Activated naive CD4-positive, alpha-beta T cell treated with anti-CD3 and anti-CD28 coated beads, Interleukin-2, amount 50 U/mL, for 24 hours (primary cell): ENCODE data around the gene SEPTIN8.

Source experiments
- H3K27ac Mint-ChIP-seq: one replicate; pipeline ENCODE4 v1.8.0; 2021; ENCODE audit warnings: mild to moderate bottlenecking, mixed read lengths
- H3K27me3 Mint-ChIP-seq: one replicate; pipeline ENCODE4 v1.8.0; 2021; ENCODE audit warnings: mixed read lengths
- H3K36me3 Mint-ChIP-seq: one replicate; pipeline ENCODE4 v1.8.0; 2021; ENCODE audit warnings: mixed read lengths
- H3K4me1 Mint-ChIP-seq: one replicate; pipeline ENCODE4 v1.8.0; 2021; ENCODE audit warnings: mixed read lengths
- H3K4me3 Mint-ChIP-seq: one replicate; pipeline ENCODE4 v1.8.0; 2021; ENCODE audit warnings: mild to moderate bottlenecking, mixed read lengths
- H3K9me3 Mint-ChIP-seq: one replicate; pipeline ENCODE4 v1.8.0; 2021; ENCODE audit warnings: mixed read lengths

SEPTIN8 gene

DNA sequence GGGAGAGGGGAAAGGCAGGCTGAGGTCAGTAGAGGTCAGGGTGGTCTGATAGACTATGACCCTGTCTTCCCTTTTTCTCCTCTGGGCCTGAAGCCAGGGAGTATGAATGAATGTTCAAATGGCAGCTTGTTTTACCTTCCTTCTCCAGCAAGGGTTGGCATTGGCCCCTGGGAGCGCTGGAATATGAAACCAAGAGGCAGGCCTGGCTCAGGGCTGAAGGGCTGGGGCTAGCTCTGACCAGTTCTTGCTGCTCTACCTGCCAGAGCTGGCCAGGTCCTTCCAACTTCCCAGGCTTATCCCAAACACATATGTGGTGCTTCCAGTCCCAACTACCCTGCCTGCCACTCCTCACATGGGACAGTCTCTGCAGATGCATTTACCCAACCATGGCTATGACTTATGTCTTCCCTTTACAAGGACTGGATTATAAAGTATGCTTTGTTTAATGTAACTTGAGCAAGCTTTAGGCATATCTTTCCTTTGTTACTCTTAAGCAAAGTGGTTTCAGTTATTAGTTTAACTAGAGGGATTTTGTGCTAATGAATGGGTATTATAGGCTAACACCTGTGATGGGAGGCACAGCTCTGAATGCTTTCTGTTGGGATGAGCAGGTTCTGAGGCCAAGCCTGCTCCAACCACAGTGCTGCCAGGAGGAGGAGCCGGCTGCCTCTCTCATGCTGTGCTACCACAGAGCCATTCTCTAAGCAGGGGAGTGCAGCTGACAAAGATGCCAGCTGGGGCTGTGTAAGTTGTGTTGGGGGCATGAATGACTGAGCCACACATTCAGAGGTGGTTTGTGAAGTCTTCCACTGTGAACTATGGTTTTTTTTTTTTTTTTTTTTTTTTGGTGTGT, 23.7 kb downstream of the SEPTIN8 start:
- H3K4me1 Mint-ChIP-seq = peaks cover 30% of the 10 kb centered on the region

DNA sequence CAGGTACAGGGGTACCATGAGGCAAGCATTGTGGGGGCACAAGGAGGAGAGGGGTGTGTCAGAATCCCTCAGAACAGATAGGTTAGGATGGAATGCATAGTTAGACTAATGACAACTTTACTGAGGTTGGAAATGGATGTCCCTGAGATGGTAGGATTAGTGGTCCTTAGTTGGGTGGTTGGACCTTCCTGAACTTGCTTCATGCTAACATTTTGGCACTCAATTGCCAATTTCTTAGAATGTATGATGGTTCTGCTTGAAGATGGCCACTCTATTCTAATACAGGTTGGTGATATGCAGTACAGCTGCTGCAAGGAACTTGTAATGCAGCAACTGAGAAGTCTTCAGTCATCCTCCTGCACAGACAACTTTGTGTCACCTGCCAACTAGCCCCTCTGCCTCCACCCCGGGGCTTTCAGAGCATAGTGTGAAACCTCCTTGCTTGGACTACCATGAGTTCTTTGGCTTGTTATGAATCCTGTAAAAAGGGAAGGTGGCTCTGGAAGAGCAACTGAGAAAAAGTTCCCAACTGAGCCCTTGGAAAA, 24.4 kb downstream of the SEPTIN8 start:
- Mint-ChIP-seq H3K36me3 (peaks cover 12% of the 10 kb centered on the region), H3K27me3 (no peaks in the 10 kb centered on the region), H3K4me1 (peaks cover 31% of the 10 kb centered on the region), H3K4me3 (no peak overlapping the region), H3K27ac (peak overlapping the region; percentile 59), H3K9me3 (no peaks in the 10 kb centered on the region)

More for the DNA sequence above, 23.7 kb downstream of the SEPTIN8 start:
- no peaks in the 10 kb centered on the region for H3K9me3 Mint-ChIP-seq
- H3K4me3 Mint-ChIP-seq = no peak overlapping the region
- peaks cover 12% of the 10 kb centered on the region for H3K36me3 Mint-ChIP-seq
- H3K27me3 Mint-ChIP-seq = no peaks in the 10 kb centered on the region
- H3K27ac Mint-ChIP-seq = peak overlapping the region; percentile 17

DNA sequence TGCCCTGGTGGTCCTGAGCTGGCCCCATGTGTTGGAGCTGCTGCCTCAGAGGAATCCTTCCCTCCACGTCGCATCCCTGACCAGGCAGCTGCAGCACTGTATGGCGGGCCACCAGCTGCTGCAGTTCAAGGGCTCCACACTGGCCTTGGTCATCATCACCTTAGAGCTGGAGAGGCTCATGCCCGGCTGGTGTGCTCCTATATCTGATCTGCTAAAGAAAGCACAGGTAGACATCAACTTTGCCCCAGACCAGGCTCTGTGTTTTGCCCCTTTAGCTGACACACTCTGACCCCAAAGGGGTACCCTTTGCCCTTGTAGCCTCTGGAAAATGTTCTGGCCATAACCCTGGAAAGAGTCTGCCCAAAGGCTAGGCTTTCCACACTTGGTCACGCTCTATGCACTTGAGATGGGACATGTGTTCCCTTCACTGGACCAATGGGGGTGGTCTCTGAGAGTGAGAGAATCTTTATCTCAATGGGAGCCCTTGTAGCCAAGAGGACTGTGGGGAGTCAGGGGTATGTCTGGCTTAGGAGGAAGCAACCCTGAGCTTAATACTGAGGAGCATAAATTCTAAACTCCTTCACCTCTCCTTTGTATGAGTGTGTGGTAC, 25.0 kb downstream of the SEPTIN8 start:
- H3K9me3 Mint-ChIP-seq = no peaks in the 10 kb centered on the region
- H3K27ac Mint-ChIP-seq = peak overlapping the region; percentile 59
- no peak overlapping the region for H3K4me3 Mint-ChIP-seq
- H3K4me1 Mint-ChIP-seq = peaks cover 31% of the 10 kb centered on the region
- H3K27me3 Mint-ChIP-seq = no peaks in the 10 kb centered on the region
- peaks cover 12% of the 10 kb centered on the region for H3K36me3 Mint-ChIP-seq

- Mint-ChIP-seq H3K4me3 (no peak overlapping the region), H3K36me3 (peaks cover 12% of the 10 kb centered on the region), H3K9me3 (no peaks in the 10 kb centered on the region), H3K27ac (peak overlapping the region; percentile 78), H3K27me3 (no peaks in the 10 kb centered on the region), H3K4me1 (peaks cover 34% of the 10 kb centered on the region)
Measured at GRCh38 chr5:132751444-132751843, 25.6 kb downstream of the SEPTIN8 start.

DNA sequence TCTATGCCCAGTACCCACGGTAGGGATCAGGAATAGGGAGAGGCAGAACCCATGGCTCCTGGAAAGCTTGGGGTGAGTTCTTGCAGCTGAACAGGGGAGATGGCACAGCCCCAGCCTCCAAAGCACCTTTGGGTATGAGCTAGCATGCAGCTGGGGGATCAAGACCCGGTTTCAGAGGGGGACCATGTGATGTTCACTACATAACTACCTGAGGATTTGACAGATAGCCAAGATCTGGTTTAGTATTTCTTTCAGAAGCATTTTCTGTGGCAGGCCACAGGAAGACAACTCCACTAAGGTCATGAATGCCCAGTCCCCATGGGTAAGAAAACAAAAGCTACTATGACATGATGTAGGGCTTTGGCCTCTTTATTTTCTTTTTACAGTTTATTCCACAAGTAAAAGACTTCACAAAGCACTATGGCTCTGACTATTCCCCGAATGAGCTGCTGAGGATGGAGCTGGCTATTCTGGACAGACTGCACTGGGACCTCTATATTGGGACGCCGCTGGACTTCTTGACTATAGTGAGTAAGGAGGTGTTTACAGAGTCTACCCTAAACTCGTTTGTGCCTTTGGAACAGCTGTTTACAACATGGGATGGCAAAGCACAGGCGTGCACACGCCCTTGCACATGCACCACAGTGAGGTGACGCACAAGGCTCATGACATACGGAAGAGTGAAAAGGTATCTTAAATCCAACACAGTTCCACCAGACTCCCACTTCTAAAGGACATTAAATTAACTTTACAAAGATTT, 26.4 kb downstream of the SEPTIN8 start:
- H3K4me3 Mint-ChIP-seq = no peak overlapping the region
- peaks cover 12% of the 10 kb centered on the region for H3K36me3 Mint-ChIP-seq
- H3K27ac Mint-ChIP-seq = peak overlapping the region; percentile 78
- no peaks in the 10 kb centered on the region for H3K9me3 Mint-ChIP-seq
- H3K4me1 Mint-ChIP-seq = peaks cover 34% of the 10 kb centered on the region
- no peaks in the 10 kb centered on the region for H3K27me3 Mint-ChIP-seq

GRCh38 chr5:132749506-132749905, 27.5 kb downstream of the SEPTIN8 start:
- Mint-ChIP-seq H3K4me3 (no peak overlapping the region), H3K4me1 (peaks cover 34% of the 10 kb centered on the region), H3K27ac (peak overlapping the region; percentile 23), H3K9me3 (no peaks in the 10 kb centered on the region), H3K27me3 (no peaks in the 10 kb centered on the region), H3K36me3 (peaks cover 11% of the 10 kb centered on the region)

DNA sequence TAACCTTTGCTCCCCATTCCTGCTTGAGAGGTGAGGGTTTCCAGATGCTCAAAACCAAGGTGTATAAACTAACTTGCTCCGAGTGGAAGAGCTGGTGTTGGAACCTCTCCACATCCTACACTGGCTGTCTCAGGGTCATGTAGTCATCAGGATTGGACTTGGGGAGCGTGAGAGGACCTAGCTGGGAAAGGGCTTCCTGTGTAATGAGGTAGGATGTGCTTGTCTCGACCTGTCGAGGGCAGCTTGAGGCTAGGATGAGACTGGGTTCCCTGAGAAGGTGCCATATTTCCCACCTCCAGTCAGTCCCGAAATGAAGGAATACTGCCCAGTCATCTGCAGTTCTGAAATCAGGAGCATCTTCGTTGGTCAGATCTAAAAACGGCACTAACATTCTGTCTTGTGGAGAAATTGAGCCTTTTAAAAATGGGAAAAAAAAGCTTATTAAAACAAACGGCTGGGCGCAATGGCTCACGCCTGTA, 28.5 kb downstream of the SEPTIN8 start:
- no peaks in the 10 kb centered on the region for H3K9me3 Mint-ChIP-seq
- H3K27me3 Mint-ChIP-seq = no peaks in the 10 kb centered on the region
- H3K4me3 Mint-ChIP-seq = peak overlapping the region; percentile 78
- peak overlapping the region; percentile 80 for H3K27ac Mint-ChIP-seq
- H3K36me3 Mint-ChIP-seq = peaks cover 11% of the 10 kb centered on the region
- peaks cover 34% of the 10 kb centered on the region for H3K4me1 Mint-ChIP-seq

GRCh38 chr5:132747616-132748440, 29.2 kb downstream of the SEPTIN8 start:
- Mint-ChIP-seq H3K36me3 (peaks cover 9% of the 10 kb centered on the region), H3K9me3 (no peaks in the 10 kb centered on the region), H3K4me1 (peaks cover 30% of the 10 kb centered on the region), H3K27me3 (no peaks in the 10 kb centered on the region), H3K4me3 (peak overlapping the region; percentile 78), H3K27ac (peak overlapping the region; percentile 80)

DNA sequence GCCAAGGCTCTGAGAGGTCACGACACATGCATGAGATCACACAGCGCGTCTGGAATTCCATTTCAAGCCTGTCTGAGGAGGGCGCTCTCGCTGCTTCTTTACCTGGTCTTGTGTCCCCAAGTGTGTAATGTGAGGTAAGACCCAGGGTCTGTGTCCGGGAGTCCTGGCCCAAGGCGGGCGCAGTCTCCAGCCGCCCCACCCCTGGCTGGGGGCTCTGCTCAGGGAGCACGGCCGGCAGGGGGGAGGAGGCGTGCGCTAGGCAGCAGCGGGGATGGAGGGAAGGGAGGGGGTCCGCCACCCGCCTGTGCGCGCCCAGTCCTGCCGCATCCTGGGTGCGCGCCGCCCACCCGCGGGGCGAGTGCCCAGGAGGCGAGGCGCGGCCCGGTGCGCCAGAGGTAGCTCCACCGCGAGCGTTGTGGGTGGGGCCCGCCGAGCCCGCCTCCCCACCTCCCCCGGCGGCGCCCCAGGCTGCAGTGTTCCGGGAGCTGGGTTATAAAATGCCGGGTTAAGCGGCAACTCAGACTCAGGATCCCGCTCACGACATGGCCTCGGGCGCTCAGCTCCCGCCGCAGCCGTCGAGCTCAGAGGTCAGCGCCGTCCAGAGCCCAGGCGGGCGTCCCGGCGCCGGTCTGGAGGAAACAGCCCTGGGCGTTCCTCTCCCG, 30.0 kb downstream of the SEPTIN8 start, which contains the start of gene CCNI2:
TSS of gene CCNI2 (plus strand) at position 473 of the 662 bp plus-strand sequence. CDS start at position 543, 70 bp downstream.
- no peaks in the 10 kb centered on the region for H3K27me3 Mint-ChIP-seq

DNA sequence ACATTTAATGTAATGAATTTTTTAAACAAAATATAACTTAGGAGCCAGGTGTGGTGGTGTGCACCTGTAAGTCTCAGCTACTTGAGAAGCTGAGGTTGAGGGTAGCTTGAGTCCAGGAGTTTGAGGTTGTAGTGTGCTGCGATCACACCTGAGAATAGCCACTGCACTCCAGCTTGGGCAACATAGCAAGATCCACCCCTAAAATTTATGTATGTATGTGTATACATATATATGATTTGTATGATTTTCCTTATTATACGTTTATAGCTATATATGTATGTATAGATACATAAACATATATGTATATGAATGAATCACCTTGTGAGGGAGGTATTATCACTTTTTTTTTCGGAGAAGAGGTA, 30.5 kb downstream of the SEPTIN8 start:
- H3K27me3 Mint-ChIP-seq = no peaks in the 10 kb centered on the region
- peak overlapping the region; percentile 81 for H3K4me3 Mint-ChIP-seq
- peaks cover 22% of the 10 kb centered on the region for H3K4me1 Mint-ChIP-seq
- peak overlapping the region; percentile 88 for H3K27ac Mint-ChIP-seq
- peaks cover 8% of the 10 kb centered on the region for H3K36me3 Mint-ChIP-seq
- no peaks in the 10 kb centered on the region for H3K9me3 Mint-ChIP-seq

More for the DNA sequence above, 30.0 kb downstream of the SEPTIN8 start, which contains the start of gene CCNI2:
- peak within 1 kb of the TSS; percentile 88 for H3K27ac Mint-ChIP-seq
- peak within 1 kb of the TSS; percentile 81 for H3K4me3 Mint-ChIP-seq
- H3K4me1 Mint-ChIP-seq = peaks cover 27% of the 10 kb centered on the region
- no peaks in the 10 kb centered on the region for H3K9me3 Mint-ChIP-seq
- peaks cover 9% of the 10 kb centered on the region for H3K36me3 Mint-ChIP-seq

DNA sequence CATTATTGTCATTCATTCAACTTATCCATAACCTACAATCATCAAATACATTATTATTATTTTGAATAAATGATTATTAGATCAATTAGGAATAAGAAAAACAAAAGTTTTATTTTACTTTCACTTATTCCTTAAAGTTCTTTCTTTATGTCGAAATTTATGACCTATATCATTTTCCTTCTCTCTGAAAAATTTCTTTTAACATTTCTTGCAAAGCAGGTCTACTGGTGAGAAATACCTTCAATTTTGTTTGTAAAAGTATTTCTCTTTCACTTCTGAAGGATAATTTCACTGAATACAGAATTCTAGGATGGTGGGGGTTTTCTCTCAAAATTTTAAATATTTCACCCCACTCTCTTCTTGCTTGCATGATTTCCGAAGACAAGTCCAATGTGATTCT, 32.4 kb downstream of the SEPTIN8 start:
- Mint-ChIP-seq H3K9me3 (no peaks in the 10 kb centered on the region), H3K4me1 (peaks cover 8% of the 10 kb centered on the region), H3K27ac (no peak overlapping the region), H3K4me3 (no peak overlapping the region), H3K36me3 (no peaks in the 10 kb centered on the region), H3K27me3 (no peaks in the 10 kb centered on the region)

- peaks cover 12% of the 10 kb centered on the region for H3K4me1 Mint-ChIP-seq
- H3K27ac Mint-ChIP-seq = no peak overlapping the region
- H3K36me3 Mint-ChIP-seq = no peaks in the 10 kb centered on the region
- H3K27me3 Mint-ChIP-seq = no peaks in the 10 kb centered on the region
- H3K9me3 Mint-ChIP-seq = no peaks in the 10 kb centered on the region
- no peak overlapping the region for H3K4me3 Mint-ChIP-seq
Measured at GRCh38 chr5:132742626-132743025, 34.4 kb downstream of the SEPTIN8 start.

DNA sequence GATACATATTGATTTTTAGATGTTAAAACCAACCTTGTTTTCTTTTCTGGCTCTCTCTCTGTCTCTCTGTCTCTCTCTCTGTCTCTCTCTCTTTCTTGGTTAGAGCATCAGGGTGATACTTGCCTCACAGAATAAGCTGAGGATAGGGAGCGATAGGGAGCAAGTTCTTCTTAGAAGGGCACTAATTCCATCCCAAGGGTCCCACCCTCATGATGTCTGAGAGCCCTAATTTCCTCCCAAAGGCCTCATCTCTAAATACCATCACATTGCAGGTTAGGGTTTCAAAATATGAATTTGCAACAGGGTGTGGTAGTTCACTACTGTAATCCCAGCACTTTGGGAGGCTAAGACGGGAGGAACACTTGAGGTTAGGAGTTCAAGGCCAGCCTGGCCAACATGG, 34.9 kb downstream of the SEPTIN8 start:
- Mint-ChIP-seq H3K27ac (no peak overlapping the region), H3K9me3 (no peaks in the 10 kb centered on the region), H3K27me3 (no peaks in the 10 kb centered on the region)

DNA sequence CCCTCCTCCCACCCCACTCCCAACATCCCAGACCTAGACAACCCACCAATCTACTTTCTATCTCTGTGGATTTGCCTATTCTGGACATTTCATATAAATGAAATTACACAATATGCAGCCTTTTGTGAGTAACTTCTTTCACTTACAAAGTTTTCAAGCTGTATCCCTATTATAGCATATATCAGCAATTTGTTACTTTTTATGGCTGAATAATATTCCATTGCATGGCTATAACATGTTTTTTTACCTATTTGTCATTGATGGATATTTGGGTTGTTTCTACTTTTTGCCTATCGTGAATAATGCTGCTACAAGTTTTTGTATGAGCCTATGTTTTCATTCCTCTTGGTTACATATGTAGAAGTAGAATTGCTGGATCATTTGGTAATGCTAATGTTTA, 37.8 kb downstream of the SEPTIN8 start:
- no peak overlapping the region for H3K27ac Mint-ChIP-seq

More for the DNA sequence above, 34.9 kb downstream of the SEPTIN8 start:
- no peaks in the 10 kb centered on the region for H3K36me3 Mint-ChIP-seq
- H3K4me1 Mint-ChIP-seq = peaks cover 15% of the 10 kb centered on the region
- no peak overlapping the region for H3K4me3 Mint-ChIP-seq

More for the DNA sequence above, 37.8 kb downstream of the SEPTIN8 start:
- Mint-ChIP-seq H3K9me3 (no peaks in the 10 kb centered on the region), H3K4me3 (no peak overlapping the region), H3K27me3 (no peaks in the 10 kb centered on the region), H3K36me3 (no peaks in the 10 kb centered on the region), H3K4me1 (peaks cover 35% of the 10 kb centered on the region)
